Measurements from ENCODE around the gene POU2F3. TPM values are rescaled to one million over a fixed set of nuclear protein-coding genes. Genes with fewer than 3 reads are reported as not detected.

POU2F3 gene
- total and polyA plus RNA-seq, 2 experiments from 2014 or later = not detected

DNA sequence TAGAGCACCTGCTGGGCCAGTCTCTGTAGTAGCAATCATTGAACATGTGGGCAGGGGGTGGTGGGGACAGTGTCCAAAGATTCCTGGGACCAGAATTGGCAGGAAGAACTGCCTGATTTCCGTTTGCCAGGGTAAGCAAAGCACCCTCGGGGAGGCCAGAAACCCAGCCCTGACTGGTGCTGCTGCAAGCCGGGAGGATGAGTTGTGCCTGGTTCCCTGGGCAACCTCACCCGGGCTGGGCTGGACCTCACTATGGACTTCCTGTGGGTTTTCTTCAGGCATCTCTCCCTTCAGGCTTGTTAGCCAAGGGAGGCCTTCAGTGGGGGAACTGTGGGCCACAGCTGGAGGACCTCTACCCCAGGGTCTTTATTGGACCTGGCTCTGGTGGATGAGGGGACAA is 8.0 kb upstream of the POU2F3 start:
- Histone ChIP-seq H3K27ac (no peak overlapping the region), H3K9me3 (ENCODE audit: low read depth) (no peaks in the 10 kb centered on the region), H2AFZ (no peak overlapping the region), H3K9me2 (replicated peaks; ENCODE audit: insufficient read depth) (no peaks in the 10 kb centered on the region), H3K27me3 (peaks cover 6% of the 10 kb centered on the region), H3K36me3 (replicated peaks; ENCODE audit: insufficient read depth, low read depth) (no peaks in the 10 kb centered on the region), H3K79me2 (no peaks in the 10 kb centered on the region), H3K4me3 (no peak overlapping the region), H4K20me1 (ENCODE audit: insufficient read depth, poor library complexity, severe bottlenecking) (no peaks in the 10 kb centered on the region), H3K4me1 (ENCODE audit: insufficient read depth) (no peaks in the 10 kb centered on the region), H3K4me2 (no peak overlapping the region)
- TF ChIP-seq, protein P1, sequence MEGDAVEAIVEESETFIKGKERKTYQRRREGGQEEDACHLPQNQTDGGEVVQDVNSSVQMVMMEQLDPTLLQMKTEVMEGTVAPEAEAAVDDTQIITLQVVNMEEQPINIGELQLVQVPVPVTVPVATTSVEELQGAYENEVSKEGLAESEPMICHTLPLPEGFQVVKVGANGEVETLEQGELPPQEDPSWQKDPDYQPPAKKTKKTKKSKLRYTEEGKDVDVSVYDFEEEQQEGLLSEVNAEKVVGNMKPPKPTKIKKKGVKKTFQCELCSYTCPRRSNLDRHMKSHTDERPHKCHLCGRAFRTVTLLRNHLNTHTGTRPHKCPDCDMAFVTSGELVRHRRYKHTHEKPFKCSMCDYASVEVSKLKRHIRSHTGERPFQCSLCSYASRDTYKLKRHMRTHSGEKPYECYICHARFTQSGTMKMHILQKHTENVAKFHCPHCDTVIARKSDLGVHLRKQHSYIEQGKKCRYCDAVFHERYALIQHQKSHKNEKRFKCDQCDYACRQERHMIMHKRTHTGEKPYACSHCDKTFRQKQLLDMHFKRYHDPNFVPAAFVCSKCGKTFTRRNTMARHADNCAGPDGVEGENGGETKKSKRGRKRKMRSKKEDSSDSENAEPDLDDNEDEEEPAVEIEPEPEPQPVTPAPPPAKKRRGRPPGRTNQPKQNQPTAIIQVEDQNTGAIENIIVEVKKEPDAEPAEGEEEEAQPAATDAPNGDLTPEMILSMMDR (IDR thresholded peaks at IDR 0.05; ENCODE audit: poor library complexity) = no peak
- no peak for TF ChIP-seq EZH2 (IDR thresholded peaks at IDR 0.05; ENCODE audit: borderline replicate concordance)
- no peak for TF ChIP-seq EZH2phosphoT487 (IDR thresholded peaks at IDR 0.05; ENCODE audit: low read depth, severe bottlenecking, unreplicated experiment)
- 94% methylated on average over 4 of the region's 4 CpGs for WGBS (ENCODE audit: low lambda C conversion rate, missing lambda C conversion rate)
- DNase-seq (ENCODE audit: low spot score) = no peak

DNA sequence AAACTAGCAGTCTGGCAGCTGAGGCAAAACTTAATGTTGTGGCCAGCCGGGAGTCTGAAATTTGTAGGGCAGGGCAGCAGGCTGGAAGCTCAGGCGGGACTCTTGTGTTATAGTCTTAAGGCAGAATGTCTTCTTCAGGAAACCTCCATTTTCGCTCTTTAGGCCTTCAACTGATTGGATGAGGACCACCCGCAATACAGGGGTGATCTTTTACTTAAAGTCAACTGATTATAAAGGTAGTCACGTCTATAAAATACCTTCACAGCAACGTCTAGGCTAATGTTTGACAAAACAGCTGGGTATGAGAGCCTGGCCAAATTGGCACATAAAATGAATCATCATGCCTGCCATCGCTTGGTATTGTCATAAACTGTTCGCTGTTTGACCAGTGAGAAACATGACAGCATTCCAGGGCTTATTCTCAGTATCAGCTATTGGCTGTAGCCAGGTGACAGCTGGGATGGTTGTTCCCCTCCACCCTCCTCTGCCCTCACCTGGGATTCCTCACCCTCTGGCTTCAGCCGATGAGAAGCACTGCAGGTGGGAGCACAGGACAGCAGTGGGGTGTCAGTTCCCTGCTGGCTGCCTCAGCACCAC is 6.6 kb upstream of the POU2F3 start:
- no peaks in the 10 kb centered on the region for H3K4me1 ChIP-seq (ENCODE audit: insufficient read depth)
- H2AFZ ChIP-seq = no peak overlapping the region
- WGBS (ENCODE audit: low lambda C conversion rate, missing lambda C conversion rate) = 80% methylated on average over 9 of the region's 9 CpGs
- no peaks in the 10 kb centered on the region for H3K9me2 ChIP-seq (replicated peaks; ENCODE audit: insufficient read depth)
- no peaks in the 10 kb centered on the region for H4K20me1 ChIP-seq (ENCODE audit: insufficient read depth, poor library complexity, severe bottlenecking)
- no peaks in the 10 kb centered on the region for H3K9me3 ChIP-seq (ENCODE audit: low read depth)
- peaks cover 8% of the 10 kb centered on the region for H3K27me3 ChIP-seq
- no peaks in the 10 kb centered on the region for H3K36me3 ChIP-seq (replicated peaks; ENCODE audit: insufficient read depth, low read depth)
- H3K79me2 ChIP-seq = no peaks in the 10 kb centered on the region
- H3K27ac ChIP-seq = no peak overlapping the region
- TF ChIP-seq EZH2phosphoT487 (IDR thresholded peaks at IDR 0.05; ENCODE audit: low read depth, severe bottlenecking, unreplicated experiment) (no peak), EZH2 (IDR thresholded peaks at IDR 0.05; ENCODE audit: borderline replicate concordance) (no peak)
- TF ChIP-seq, protein P1 (IDR thresholded peaks at IDR 0.05; ENCODE audit: poor library complexity) = no peak
- no peak overlapping the region for H3K4me2 ChIP-seq
- no peak for DNase-seq (ENCODE audit: low spot score)
- no peak overlapping the region for H3K4me3 ChIP-seq

DNA sequence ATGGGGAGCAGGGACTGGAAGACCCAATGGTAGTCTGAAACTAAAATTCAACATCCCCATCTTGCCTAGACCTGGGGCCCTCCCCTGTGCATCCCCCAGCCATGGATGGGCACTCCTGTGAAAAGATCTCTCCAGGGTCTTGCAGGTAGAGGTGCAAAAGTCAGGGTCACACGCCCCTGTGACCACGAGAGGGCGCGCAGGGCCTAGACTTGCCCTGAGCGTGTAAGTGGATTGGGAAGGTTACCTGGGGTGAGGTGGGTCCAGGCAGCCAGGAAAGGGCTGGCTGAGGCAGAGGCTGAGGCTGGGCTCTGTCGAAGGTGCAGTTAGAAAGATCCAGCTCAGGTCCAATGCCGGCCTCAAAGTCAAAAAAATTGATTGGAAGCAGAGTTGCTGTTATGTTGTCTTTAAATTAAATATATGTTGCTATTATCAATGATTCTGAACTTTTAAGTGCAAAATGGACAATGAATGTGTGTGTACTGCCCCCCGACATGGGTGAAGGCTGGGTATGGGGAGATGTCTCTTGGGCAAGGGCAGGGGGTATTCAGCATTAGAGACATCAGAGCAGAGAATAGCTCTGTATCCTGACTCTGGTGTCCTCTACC is 4.8 kb upstream of the POU2F3 start:
- Histone ChIP-seq H3K79me2 (no peaks in the 10 kb centered on the region), H4K20me1 (ENCODE audit: insufficient read depth, poor library complexity, severe bottlenecking) (no peaks in the 10 kb centered on the region), H3K9me3 (ENCODE audit: low read depth) (no peaks in the 10 kb centered on the region), H3K27me3 (peaks cover 22% of the 10 kb centered on the region), H2AFZ (no peak overlapping the region), H3K4me1 (ENCODE audit: insufficient read depth) (peaks cover under 1% of the 10 kb centered on the region), H3K4me3 (no peak overlapping the region), H3K4me2 (no peak overlapping the region), H3K9me2 (replicated peaks; ENCODE audit: insufficient read depth) (no peaks in the 10 kb centered on the region), H3K27ac (no peak overlapping the region), H3K36me3 (replicated peaks; ENCODE audit: insufficient read depth, low read depth) (no peaks in the 10 kb centered on the region)
- TF ChIP-seq, protein P1 (IDR thresholded peaks at IDR 0.05; ENCODE audit: poor library complexity) = peak; percentile 91
- no peak for TF ChIP-seq EZH2phosphoT487 (IDR thresholded peaks at IDR 0.05; ENCODE audit: low read depth, severe bottlenecking, unreplicated experiment)
- no peak for TF ChIP-seq EZH2 (IDR thresholded peaks at IDR 0.05; ENCODE audit: borderline replicate concordance)
- 19% methylated on average over 8 of the region's 8 CpGs for WGBS (ENCODE audit: low lambda C conversion rate, missing lambda C conversion rate)
- DNase-seq (ENCODE audit: low spot score) = peak; percentile 87
